A549 (cell line): Measurements from ENCODE around the gene MMP1. TPM values are rescaled to one million over a fixed set of nuclear protein-coding genes. Genes with fewer than 3 reads are reported as not detected.

Experiments
- ATAC-seq, 2 experiments: fragments of 200-7000 bp in 1 of 2; fragments of >200 bp in 1 of 2; cut with Nextera tagmentation in 1 of 2; cut with Tn5 transposase in 1 of 2; 3 replicates each; pipeline versions ENCODE4 v1.8.0 to v1.9.1; 2018 to 2020; ENCODE audit warnings: mild to moderate bottlenecking in 1 of 2, moderate library complexity in 1 of 2
- CTCF ChIA-PET: fragments of 300-600 bp; sonication (Branson Sonifier 250); formaldehyde crosslinking; extraction: SDS; loops from one replicate; lab custom pipeline; 2021; ENCODE audit warnings: antibody characterized with exemption, inconsistent platforms; lab: Yijun Ruan, JAX
- POLR2A ChIA-PET: fragments of 350-600 bp; formaldehyde crosslinking; extraction: SDS; loops from one replicate; lab custom pipeline; 2021; ENCODE audit warnings: antibody characterized with exemption, inconsistent platforms; lab: Yijun Ruan, JAX
- DNase-seq, 2 experiments: peaks; one replicate each; pipeline versions ENCODE4 v3.0.0 to v3.0.0-alpha.2; 2011 to 2016; ENCODE audit warnings: low read depth in 1 of 2, low spot score in 1 of 2
- FAIRE-seq: peaks from 2 replicates; lab custom pipeline; 2011; peaks lifted over from hg19 to GRCh38; lab: Jason Lieb, UNC
- H3K27ac ChIP-seq, 2 experiments: fragments of >200 bp; sonication (Bioruptor Twin); formaldehyde crosslinking; 3 replicates each; pipeline ENCODE4 v1.5.1; 2016 to 2017
- H3K4me1 ChIP-seq: fragments of >200 bp; sonication (Bioruptor Twin); formaldehyde crosslinking; 3 replicates; pipeline ENCODE4 v1.6.1; 2016
- H3K4me2 ChIP-seq: fragments of >200 bp; sonication (Bioruptor Twin); formaldehyde crosslinking; 3 replicates; pipeline ENCODE4 v1.6.1; 2016
- H3K4me3 ChIP-seq: fragments of >200 bp; sonication (Bioruptor Twin); formaldehyde crosslinking; 3 replicates; pipeline ENCODE4 v1.5.1; 2016
- H3K9me3 ChIP-seq: fragments of >200 bp; sonication (Bioruptor Twin); formaldehyde crosslinking; 3 replicates; pipeline ENCODE4 v1.6.1; 2016
- ATOH8 ChIP-seq: fragments of 250-450 bp; sonication (Bioruptor Pico); IDR thresholded peaks from 2 replicates; pipeline ENCODE4 v1.5.0; 2020; ENCODE audit warnings: low read depth, mild to moderate bottlenecking, moderate library complexity
- CBX2 ChIP-seq: fragments of 200-600 bp; sonication (generic); IDR thresholded peaks from 2 replicates; pipeline ENCODE4 v1.6.1; 2016; ENCODE audit warnings: low read depth, mild to moderate bottlenecking, borderline replicate concordance
- CEBPB ChIP-seq, 2 experiments: fragments of >200 bp in 1 of 2; sonication (Bioruptor Twin) in 1 of 2; formaldehyde crosslinking in 1 of 2; IDR thresholded peaks; 2 replicates each; pipeline ENCODE4 v1.6.1; 2012 to 2016
- CHD4 ChIP-seq: fragments of 200-600 bp; sonication (generic); IDR thresholded peaks from 2 replicates; pipeline ENCODE4 v1.6.1; 2016; ENCODE audit warnings: antibody characterized with exemption, mild to moderate bottlenecking, borderline replicate concordance
- CTCF ChIP-seq: fragments of >200 bp; sonication (Bioruptor Twin); formaldehyde crosslinking; IDR thresholded peaks from 3 replicates; pipeline ENCODE4 v1.5.1; 2016
- E2F6 ChIP-seq: IDR thresholded peaks from 2 replicates; pipeline ENCODE4 v1.6.1; 2012; ENCODE audit warnings: low read depth, borderline replicate concordance
- EHF ChIP-seq: fragments of 250-450 bp; sonication (Bioruptor Pico); IDR thresholded peaks from 2 replicates; pipeline ENCODE4 v1.5.0; 2020; ENCODE audit warnings: mild to moderate bottlenecking
- EHMT2 ChIP-seq: fragments of 200-600 bp; sonication (generic); IDR thresholded peaks from 2 replicates; pipeline ENCODE4 v1.6.1; 2016; ENCODE audit warnings: antibody characterized with exemption, low read depth, mild to moderate bottlenecking, moderate library complexity
- ELK1 ChIP-seq: fragments of 150-350 bp; IDR thresholded peaks from 2 replicates; pipeline ENCODE4 v1.6.1; 2014; ENCODE audit warnings: low read depth, mild to moderate bottlenecking, low read length
- EP300 ChIP-seq, 2 experiments: fragments of >200 bp; sonication (Bioruptor Twin); formaldehyde crosslinking; IDR thresholded peaks; 2 replicates in 1 of 2; 3 replicates in 1 of 2; pipeline ENCODE4 v1.6.1; 2016 to 2017
- FOSB ChIP-seq: fragments of 250-450 bp; sonication (Bioruptor Pico); IDR thresholded peaks from 2 replicates; pipeline ENCODE4 v1.5.0; 2020; ENCODE audit warnings: mild to moderate bottlenecking, moderate library complexity
- FOXS1 ChIP-seq: fragments of 250-450 bp; sonication (Bioruptor Pico); IDR thresholded peaks from 2 replicates; pipeline ENCODE4 v1.5.0; 2020; ENCODE audit warnings: mild to moderate bottlenecking, moderate library complexity
- GATA3 ChIP-seq: IDR thresholded peaks from 2 replicates; pipeline ENCODE4 v1.6.1; 2012; ENCODE audit warnings: borderline replicate concordance
- HDAC2 ChIP-seq: fragments of 200-600 bp; sonication (generic); IDR thresholded peaks from 2 replicates; pipeline ENCODE4 v1.6.1; 2016
- HES2 ChIP-seq: fragments of >200 bp; sonication (Bioruptor Twin); formaldehyde crosslinking; IDR thresholded peaks from 2 replicates; pipeline ENCODE4 v1.6.1; 2016
- HOXA7 ChIP-seq: fragments of 250-450 bp; sonication (Bioruptor Pico); IDR thresholded peaks from 2 replicates; pipeline ENCODE4 v1.5.0; 2020; ENCODE audit warnings: mild to moderate bottlenecking, moderate library complexity
- HOXB5 ChIP-seq: fragments of 250-450 bp; sonication (Bioruptor Pico); IDR thresholded peaks from 2 replicates; pipeline ENCODE4 v1.5.0; 2020; ENCODE audit warnings: mild to moderate bottlenecking, moderate library complexity
- JUNB ChIP-seq: fragments of >200 bp; sonication (Bioruptor Twin); formaldehyde crosslinking; IDR thresholded peaks from 2 replicates; pipeline ENCODE4 v1.6.1; 2016
- NFE2L2 ChIP-seq: fragments of 150-350 bp; conservative IDR thresholded peaks from 2 replicates; pipeline ENCODE4 v1.6.1; 2014; ENCODE audit warnings: low read length
- PHF8 ChIP-seq: fragments of 200-600 bp; sonication (generic); IDR thresholded peaks from 2 replicates; pipeline ENCODE4 v1.6.1; 2016; ENCODE audit warnings: low read depth, mild to moderate bottlenecking, antibody characterized with exemption, moderate library complexity, borderline replicate concordance
- POLR2AphosphoS2 ChIP-seq: conservative IDR thresholded peaks from 2 replicates; pipeline ENCODE4 v1.6.1; 2012; ENCODE audit warnings: low read length, improper control_type of control experiment, inconsistent platforms
- RARB ChIP-seq: fragments of 250-450 bp; sonication (Bioruptor Pico); IDR thresholded peaks from 2 replicates; pipeline ENCODE4 v1.8.0; 2021; ENCODE audit warnings: mild to moderate bottlenecking, moderate library complexity
- RFX5 ChIP-seq: fragments of 450-650 bp; IDR thresholded peaks from 2 replicates; pipeline ENCODE4 v1.7.1; 2014; ENCODE audit warnings: antibody characterized with exemption, mild to moderate bottlenecking, moderate library complexity
- ZFP36 ChIP-seq: fragments of 450-650 bp; IDR thresholded peaks from 2 replicates; pipeline ENCODE4 v1.6.1; 2014; ENCODE audit warnings: borderline replicate concordance; ENCODE audit not compliant: partially characterized antibody
- WGBS: methylation state at CpG from one replicate; pipeline ENCODE4 v1.1.6; 2017; ENCODE audit errors: missing lambda C conversion rate; 5-methylcytosine and 5-hydroxymethylcytosine counted together
- polyA plus RNA-seq, 4 experiments: library from polyadenylated mRNA; depleted of rRNA in 3 of 4; stranded (reverse); fragments of >200 nt; fragmentation: RNase III in 1 of 4; extraction: RNeasy Plus Mini Kit Qiagen cat#74134 plus additional on column Dnase treatment in 1 of 4; gene quantifications; 2 replicates in 3 of 4; 3 replicates in 1 of 4; pipeline ENCODE4 v1.2.3, GENCODE V29; 2011 to 2017
- TF ChIP-seq, protein P1 (sequence below): IDR thresholded peaks from 2 replicates; pipeline ENCODE4 v1.6.1; 2012
- TF ChIP-seq, protein P2 (sequence below): fragments of 200-600 bp; sonication (generic); IDR thresholded peaks from 2 replicates; pipeline ENCODE4 v1.6.1; 2016; ENCODE audit warnings: antibody characterized with exemption, mild to moderate bottlenecking, moderate library complexity

Gene MMP1
- polyA plus RNA-seq, 2 of the 4 experiments (the other 2 are of a cell fraction): 0.06 to 0.12 TPM

DNA sequence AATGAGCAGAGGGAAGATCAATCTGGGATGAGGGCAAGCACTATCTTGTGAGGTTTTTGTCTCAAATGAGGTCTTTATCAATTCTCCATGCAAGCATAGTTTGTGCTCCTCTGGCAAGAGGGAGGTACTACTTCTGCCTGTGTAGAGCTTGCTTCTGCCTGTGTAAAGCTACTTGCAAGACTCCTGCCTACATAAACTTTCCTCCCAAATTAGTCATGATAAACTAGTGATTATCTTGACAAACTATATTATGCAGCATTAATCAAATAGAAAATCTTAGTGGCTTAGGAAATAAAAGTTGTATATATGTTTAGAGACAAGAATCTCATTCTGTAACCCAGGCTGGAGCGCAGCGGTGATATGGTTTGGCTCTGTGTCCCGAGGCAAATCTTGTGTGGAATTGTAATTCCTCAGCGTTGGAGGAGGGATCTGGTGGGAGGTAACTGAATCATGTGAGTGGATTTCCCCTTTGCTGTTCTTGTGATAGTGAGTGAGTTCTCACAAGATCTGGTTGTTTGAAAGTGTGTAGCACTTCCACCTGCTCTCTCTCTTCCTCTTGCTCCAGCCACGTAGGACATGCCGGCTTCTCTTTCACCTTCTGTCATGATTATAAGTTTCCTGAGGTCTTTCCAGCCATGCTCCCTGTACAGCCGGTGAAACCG, 9.5 kb downstream of the MMP1 start:
- H3K27ac ChIP-seq: no peak overlapping the region
- H3K4me1 ChIP-seq: no peaks in the 10 kb centered on the region
- ChIA-PET CTCF (interaction anchor here (1.4 to 1.6 kb wide), 2 partner anchors 55 to 73 kb away, joined by 3 to 4 read pairs; no protein-coding TSS in a partner anchor), POLR2A (no interaction called here)
- H3K4me3 ChIP-seq: no peak overlapping the region
- H3K4me2 ChIP-seq: no peak overlapping the region
- no peaks in the 10 kb centered on the region for H3K9me3 ChIP-seq
- no peak for DNase-seq
- ATAC-seq: no peak
- no peak for FAIRE-seq
- TF ChIP-seq FOSB (CRISPR knock-in tag): no peak
- TF ChIP-seq POLR2AphosphoS2: no peak
- TF ChIP-seq GATA3: no peak
- no peak for TF ChIP-seq EHF (CRISPR knock-in tag)
- TF ChIP-seq ELK1: no peak
- no peak for TF ChIP-seq PHF8
- TF ChIP-seq EP300 (IDR thresholded peaks at IDR 0.05): no peak
- TF ChIP-seq, all 56 proteins: peak for 0
- 70% methylated on average over 8 of the region's 8 CpGs for WGBS

- peaks cover 12% of the 10 kb centered on the region for H3K4me1 ChIP-seq
- H3K27ac ChIP-seq: no peak overlapping the region
- H3K4me3 ChIP-seq: no peak overlapping the region
- ChIA-PET CTCF (interaction anchor here (1.3 kb wide), 1 partner anchor 157 kb away, joined by 4 read pairs; no protein-coding TSS in a partner anchor), POLR2A (no interaction called here)
- no peaks in the 10 kb centered on the region for H3K9me3 ChIP-seq
- 74% methylated on average over 3 of the region's 3 CpGs for WGBS
- no peak overlapping the region for H3K4me2 ChIP-seq
- no peak for ATAC-seq
- no peak for DNase-seq
- no peak for FAIRE-seq
- no peak for TF ChIP-seq HES2
- no peak for TF ChIP-seq CTCF
- TF ChIP-seq HDAC2: no peak
Measured at GRCh38 chr11:102784380-102784779, 13.6 kb downstream of the MMP1 start.

DNA sequence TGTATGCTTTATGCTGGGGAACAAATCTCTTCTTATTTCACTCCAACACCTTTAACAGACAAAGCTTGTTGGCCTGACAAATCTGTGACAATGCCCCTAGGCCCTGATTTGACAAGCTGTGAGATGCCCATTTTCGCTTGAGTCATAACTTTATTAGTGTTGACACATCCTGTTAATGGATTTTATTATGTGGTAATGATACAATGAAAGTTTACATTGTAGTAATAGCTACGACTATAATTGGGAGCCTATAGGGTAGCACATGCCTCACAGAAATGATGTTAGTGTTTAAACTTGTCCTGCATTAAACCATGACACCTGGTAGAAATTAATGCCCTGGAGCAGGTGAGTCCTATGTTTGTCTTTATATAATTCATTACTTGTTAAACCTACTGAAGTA, 14.2 kb downstream of the MMP1 start:
- Histone ChIP-seq H3K4me2 (no peak overlapping the region), H3K4me1 (peaks cover 12% of the 10 kb centered on the region), H3K4me3 (no peak overlapping the region), H3K9me3 (no peaks in the 10 kb centered on the region), H3K27ac (no peak overlapping the region)
- ChIA-PET CTCF (interaction anchor here (1.1 to 1.8 kb wide), 5 partner anchors 9 to 157 kb away, joined by 3 to 7 read pairs (median 4); no protein-coding TSS in a partner anchor), POLR2A (no interaction called here)
- FAIRE-seq (no peak), ATAC-seq (no peak), DNase-seq (no peak)
- 46% methylated on average over 2 of the region's 2 CpGs for WGBS
- TF ChIP-seq E2F6 (no peak), CHD4 (no peak), HOXA7 (CRISPR knock-in tag) (no peak), RFX5 (no peak), HOXB5 (CRISPR knock-in tag) (no peak), CBX2 (no peak), RARB (CRISPR knock-in tag) (no peak), NFE2L2 (no peak), FOXS1 (no peak), JUNB (no peak), EHMT2 (no peak), CEBPB (IDR thresholded peaks at IDR 0.05) (no peak), ATOH8 (CRISPR knock-in tag) (no peak), ZFP36 (no peak), PHF8 (no peak)
- TF ChIP-seq, protein P1, sequence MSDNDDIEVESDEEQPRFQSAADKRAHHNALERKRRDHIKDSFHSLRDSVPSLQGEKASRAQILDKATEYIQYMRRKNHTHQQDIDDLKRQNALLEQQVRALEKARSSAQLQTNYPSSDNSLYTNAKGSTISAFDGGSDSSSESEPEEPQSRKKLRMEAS: no peak
- TF ChIP-seq, protein P2, sequence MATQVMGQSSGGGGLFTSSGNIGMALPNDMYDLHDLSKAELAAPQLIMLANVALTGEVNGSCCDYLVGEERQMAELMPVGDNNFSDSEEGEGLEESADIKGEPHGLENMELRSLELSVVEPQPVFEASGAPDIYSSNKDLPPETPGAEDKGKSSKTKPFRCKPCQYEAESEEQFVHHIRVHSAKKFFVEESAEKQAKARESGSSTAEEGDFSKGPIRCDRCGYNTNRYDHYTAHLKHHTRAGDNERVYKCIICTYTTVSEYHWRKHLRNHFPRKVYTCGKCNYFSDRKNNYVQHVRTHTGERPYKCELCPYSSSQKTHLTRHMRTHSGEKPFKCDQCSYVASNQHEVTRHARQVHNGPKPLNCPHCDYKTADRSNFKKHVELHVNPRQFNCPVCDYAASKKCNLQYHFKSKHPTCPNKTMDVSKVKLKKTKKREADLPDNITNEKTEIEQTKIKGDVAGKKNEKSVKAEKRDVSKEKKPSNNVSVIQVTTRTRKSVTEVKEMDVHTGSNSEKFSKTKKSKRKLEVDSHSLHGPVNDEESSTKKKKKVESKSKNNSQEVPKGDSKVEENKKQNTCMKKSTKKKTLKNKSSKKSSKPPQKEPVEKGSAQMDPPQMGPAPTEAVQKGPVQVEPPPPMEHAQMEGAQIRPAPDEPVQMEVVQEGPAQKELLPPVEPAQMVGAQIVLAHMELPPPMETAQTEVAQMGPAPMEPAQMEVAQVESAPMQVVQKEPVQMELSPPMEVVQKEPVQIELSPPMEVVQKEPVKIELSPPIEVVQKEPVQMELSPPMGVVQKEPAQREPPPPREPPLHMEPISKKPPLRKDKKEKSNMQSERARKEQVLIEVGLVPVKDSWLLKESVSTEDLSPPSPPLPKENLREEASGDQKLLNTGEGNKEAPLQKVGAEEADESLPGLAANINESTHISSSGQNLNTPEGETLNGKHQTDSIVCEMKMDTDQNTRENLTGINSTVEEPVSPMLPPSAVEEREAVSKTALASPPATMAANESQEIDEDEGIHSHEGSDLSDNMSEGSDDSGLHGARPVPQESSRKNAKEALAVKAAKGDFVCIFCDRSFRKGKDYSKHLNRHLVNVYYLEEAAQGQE: no peak
